ENCODE results near the gene TRAM2. TPM values are rescaled to one million over a fixed set of nuclear protein-coding genes. Genes with fewer than 3 reads are reported as not detected.

The TRAM2 gene
- total and polyA plus RNA-seq, 9 of the 15 experiments (the other 6 are each of a cell fraction or from before 2014, with no cell fraction given), result 2.6 to 13.3 (median 8.9) TPM

DNA sequence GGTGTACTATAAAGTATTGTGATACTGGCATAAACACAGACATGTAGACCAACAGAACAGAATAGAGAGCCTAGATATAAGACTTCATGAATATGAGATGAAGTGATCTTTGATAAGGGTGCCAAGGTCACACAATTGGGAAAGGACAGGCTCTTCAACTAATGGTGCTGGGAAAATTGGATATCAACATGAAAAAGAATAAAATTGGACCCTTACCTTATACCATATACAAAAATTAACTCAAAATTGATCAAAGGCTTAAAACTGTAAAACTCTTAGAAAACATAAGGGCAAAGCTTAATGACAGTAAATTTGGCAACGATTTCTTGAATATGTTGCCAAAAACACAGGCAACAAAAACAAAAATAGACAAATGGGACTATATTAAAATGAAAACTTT lies 44.8 kb upstream of the TRAM2 start:
- 11% methylated on average over 1 of the region's 1 CpG for WGBS (ENCODE audit: insufficient coverage, low coverage, missing lambda C conversion rate)
- no peak for FAIRE-seq
- no peak overlapping the region for H3K4me2 ChIP-seq (ENCODE audit: insufficient read depth, low read length)

More for the DNA sequence above, 44.8 kb upstream of the TRAM2 start:
- no TSS peak for BruUV-seq (replicated peaks)
- Histone ChIP-seq H3K27ac (ENCODE audit: extremely low read depth, low read depth, low read length) (no peak overlapping the region), H3K9me1 (ENCODE audit: control insufficient read depth, insufficient read depth, low read length) (no peaks in the 10 kb centered on the region), H3K27me3 (ENCODE audit: control insufficient read depth in 2 of 2, insufficient read depth in 2 of 2, low read length in 2 of 2) (no peaks in the 10 kb centered on the region), H3K36me3 (ENCODE audit: control insufficient read depth, insufficient read depth, low read length) (no peaks in the 10 kb centered on the region), H4K20me1 (replicated peaks; ENCODE audit: control insufficient read depth, insufficient read depth, low read length) (no peaks in the 10 kb centered on the region), H3K4me3 (no peak overlapping the region), H2AFZ (ENCODE audit: low read depth, low read length) (no peak overlapping the region), H3K9ac (ENCODE audit: insufficient read depth in 1 of 2, low read depth in 2 of 2, low read length in 2 of 2) (no peak overlapping the region), H3K79me2 (ENCODE audit: control insufficient read depth, insufficient read depth, low read length) (no peaks in the 10 kb centered on the region), H3K4me1 (replicated peaks in 1 of 2; ENCODE audit: control insufficient read depth in 2 of 2, insufficient read depth in 2 of 2, low read length in 2 of 2) (peaks cover 0 to 8% of the 10 kb centered on the region in 2 experiments; a peak in 2 of 5 replicates), H3K9me3 (replicated peaks; ENCODE audit: control insufficient read depth, insufficient read depth, low read depth, low read length) (no peaks in the 10 kb centered on the region)
- in situ Hi-C loops (cut with MboI), result no loop called here
- TF ChIP-seq ERF (CRISPR knock-in tag; IDR thresholded peaks at IDR 0.05) (no peak), NBN (IDR thresholded peaks at IDR 0.05; ENCODE audit: low read depth) (no peak), ZNF24 (IDR thresholded peaks at IDR 0.05) (no peak), RAD21 (CRISPR knock-in tag; conservative IDR thresholded peaks at IDR 0.05 in 1 of 2, IDR thresholded peaks at IDR 0.05 in 1 of 2) (no peak), ETS2 (tag; IDR thresholded peaks at IDR 0.05; ENCODE audit: borderline replicate concordance, poor library complexity, severe bottlenecking) (no peak), GABPA (tag; conservative IDR thresholded peaks at IDR 0.05; ENCODE audit: low read depth) (no peak), HDAC6 (IDR thresholded peaks at IDR 0.05; ENCODE audit: low read depth, low read length) (no peak), HDAC2 (IDR thresholded peaks at IDR 0.05) (no peak), PTTG1 (tag; IDR thresholded peaks at IDR 0.05; ENCODE audit: low read depth) (no peak), NCOA4 (IDR thresholded peaks at IDR 0.05; ENCODE audit: partially characterized antibody) (no peak)
- TF ChIP-seq, protein P1, sequence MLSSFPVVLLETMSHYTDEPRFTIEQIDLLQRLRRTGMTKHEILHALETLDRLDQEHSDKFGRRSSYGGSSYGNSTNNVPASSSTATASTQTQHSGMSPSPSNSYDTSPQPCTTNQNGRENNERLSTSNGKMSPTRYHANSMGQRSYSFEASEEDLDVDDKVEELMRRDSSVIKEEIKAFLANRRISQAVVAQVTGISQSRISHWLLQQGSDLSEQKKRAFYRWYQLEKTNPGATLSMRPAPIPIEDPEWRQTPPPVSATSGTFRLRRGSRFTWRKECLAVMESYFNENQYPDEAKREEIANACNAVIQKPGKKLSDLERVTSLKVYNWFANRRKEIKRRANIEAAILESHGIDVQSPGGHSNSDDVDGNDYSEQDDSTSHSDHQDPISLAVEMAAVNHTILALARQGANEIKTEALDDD (IDR thresholded peaks at IDR 0.05), result no peak
- TF ChIP-seq, protein P2, sequence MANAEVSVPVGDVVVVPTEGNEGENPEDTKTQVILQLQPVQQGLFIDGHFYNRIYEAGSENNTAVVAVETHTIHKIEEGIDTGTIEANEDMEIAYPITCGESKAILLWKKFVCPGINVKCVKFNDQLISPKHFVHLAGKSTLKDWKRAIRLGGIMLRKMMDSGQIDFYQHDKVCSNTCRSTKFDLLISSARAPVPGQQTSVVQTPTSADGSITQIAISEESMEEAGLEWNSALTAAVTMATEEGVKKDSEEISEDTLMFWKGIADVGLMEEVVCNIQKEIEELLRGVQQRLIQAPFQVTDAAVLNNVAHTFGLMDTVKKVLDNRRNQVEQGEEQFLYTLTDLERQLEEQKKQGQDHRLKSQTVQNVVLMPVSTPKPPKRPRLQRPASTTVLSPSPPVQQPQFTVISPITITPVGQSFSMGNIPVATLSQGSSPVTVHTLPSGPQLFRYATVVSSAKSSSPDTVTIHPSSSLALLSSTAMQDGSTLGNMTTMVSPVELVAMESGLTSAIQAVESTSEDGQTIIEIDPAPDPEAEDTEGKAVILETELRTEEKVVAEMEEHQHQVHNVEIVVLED (CRISPR knock-in tag; IDR thresholded peaks at IDR 0.05), result no peak
- TF ChIP-seq, protein P3, sequence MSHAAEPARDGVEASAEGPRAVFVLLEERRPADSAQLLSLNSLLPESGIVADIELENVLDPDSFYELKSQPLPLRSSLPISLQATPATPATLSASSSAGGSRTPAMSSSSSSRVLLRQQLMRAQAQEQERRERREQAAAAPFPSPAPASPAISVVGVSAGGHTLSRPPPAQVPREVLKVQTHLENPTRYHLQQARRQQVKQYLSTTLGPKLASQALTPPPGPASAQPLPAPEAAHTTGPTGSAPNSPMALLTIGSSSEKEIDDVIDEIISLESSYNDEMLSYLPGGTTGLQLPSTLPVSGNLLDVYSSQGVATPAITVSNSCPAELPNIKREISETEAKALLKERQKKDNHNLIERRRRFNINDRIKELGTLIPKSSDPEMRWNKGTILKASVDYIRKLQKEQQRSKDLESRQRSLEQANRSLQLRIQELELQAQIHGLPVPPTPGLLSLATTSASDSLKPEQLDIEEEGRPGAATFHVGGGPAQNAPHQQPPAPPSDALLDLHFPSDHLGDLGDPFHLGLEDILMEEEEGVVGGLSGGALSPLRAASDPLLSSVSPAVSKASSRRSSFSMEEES (CRISPR knock-in tag; IDR thresholded peaks at IDR 0.05), result no peak
- TF ChIP-seq, protein P4, sequence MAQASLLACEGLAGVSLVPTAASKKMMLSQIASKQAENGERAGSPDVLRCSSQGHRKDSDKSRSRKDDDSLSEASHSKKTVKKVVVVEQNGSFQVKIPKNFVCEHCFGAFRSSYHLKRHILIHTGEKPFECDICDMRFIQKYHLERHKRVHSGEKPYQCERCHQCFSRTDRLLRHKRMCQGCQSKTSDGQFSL (CRISPR knock-in tag; IDR thresholded peaks at IDR 0.05), result no peak
- TF ChIP-seq, protein P4 (tag; IDR thresholded peaks at IDR 0.05), result no peak
- DNase-seq (ENCODE audit: extremely low read depth in 1 of 4, low spot score in 3 of 4) (no peak), ATAC-seq (no peak)
- ChIA-PET CTCF (ENCODE audit: low intra/inter-chr PET ratio) (no interaction called here), POLR2A (no interaction called here)
- intact Hi-C loops (cut with micrococcal nuclease), result no loop called here
